Stimulated activated CD8-positive, alpha-beta memory T cell treated with anti-CD3 and anti-CD28 coated beads, Interleukin-4, amount 100 ng/mL, for 1 hour (primary cell): ENCODE data around the gene OR6B2.

Source experiments
- DNase-seq, 2 donors: peaks; one replicate each; pipeline ENCODE4 v3.0.0-alpha.2; 2020; ENCODE audit warnings: low read depth in 2 of 2, low spot score in 1 of 2

The OR6B2 gene

DNA sequence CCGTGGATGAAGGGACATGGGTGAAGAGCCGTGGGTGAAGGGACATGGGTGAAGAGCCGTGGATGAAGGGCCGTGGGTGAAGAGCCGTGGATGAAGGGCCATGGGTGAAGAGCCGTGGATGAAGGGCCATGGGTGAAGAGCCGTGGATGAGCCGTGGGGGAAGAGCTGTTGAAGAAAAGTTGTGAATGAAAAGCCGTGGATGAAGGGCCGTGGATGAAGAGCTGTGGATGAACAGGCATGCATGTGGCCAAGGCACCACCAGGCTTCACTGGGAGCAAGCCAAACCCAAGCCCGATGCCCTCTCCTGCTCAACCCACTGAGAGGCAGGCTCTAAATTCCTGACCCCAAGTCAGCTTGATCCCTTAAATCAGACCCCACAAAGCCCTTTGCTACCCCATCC lies 12.5 kb upstream of the OR6B2 start:
- no peak for DNase-seq

- no peak for DNase-seq
Measured at GRCh38 chr2:240041363-240041762, 11.1 kb upstream of the OR6B2 start.

DNA sequence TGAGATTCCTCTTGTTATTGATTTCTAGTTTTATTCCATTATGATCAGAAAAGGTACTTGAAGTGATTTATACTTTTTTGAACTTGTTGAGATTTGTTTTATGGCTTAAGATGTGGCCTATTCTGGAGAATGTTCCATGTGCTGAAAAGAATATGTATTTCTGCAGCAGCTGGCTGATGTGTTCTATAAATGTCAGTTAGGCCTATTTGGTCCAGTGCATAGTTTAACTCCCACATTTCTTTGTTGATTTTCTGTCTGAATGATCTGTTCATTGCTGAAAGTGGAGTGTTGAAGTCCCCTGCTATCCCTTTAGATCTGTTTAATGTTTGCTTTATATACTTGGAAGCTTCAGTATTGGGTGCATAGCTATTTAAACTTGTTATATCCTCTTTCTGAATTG lies 7.1 kb upstream of the OR6B2 start:
- no peak for DNase-seq

DNA sequence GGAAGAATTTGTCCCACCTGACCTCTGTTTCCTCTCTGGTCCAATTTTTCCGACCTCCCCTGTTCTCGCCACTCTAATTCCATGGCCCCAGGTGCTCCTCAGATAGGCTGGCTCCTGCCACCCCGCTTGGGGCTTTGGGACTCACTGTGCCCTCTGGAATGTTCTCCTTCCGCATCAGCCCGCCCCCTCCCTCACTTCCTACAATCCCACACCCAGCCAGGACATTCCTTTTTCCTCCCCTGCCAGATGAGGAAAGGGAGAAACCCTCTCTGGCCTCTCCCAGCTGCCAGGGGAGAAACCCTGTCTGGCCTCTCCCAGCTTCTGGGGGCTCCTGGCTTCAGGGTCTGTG lies 3.1 kb upstream of the OR6B2 start:
- DNase-seq, result no peak

GRCh38 chr2:240032406-240033329 lies 2.4 kb upstream of the OR6B2 start:
- DNase-seq, result no peak

- no peak for DNase-seq
Measured at GRCh38 chr2:240024766-240025165, 5.5 kb downstream of the OR6B2 start.

GRCh38 chr2:240023792-240024191 lies 6.4 kb downstream of the OR6B2 start:
- DNase-seq, result no peak

GRCh38 chr2:240021488-240022104 lies 8.6 kb downstream of the OR6B2 start:
- peak; percentile 15 to 33 for DNase-seq

DNA sequence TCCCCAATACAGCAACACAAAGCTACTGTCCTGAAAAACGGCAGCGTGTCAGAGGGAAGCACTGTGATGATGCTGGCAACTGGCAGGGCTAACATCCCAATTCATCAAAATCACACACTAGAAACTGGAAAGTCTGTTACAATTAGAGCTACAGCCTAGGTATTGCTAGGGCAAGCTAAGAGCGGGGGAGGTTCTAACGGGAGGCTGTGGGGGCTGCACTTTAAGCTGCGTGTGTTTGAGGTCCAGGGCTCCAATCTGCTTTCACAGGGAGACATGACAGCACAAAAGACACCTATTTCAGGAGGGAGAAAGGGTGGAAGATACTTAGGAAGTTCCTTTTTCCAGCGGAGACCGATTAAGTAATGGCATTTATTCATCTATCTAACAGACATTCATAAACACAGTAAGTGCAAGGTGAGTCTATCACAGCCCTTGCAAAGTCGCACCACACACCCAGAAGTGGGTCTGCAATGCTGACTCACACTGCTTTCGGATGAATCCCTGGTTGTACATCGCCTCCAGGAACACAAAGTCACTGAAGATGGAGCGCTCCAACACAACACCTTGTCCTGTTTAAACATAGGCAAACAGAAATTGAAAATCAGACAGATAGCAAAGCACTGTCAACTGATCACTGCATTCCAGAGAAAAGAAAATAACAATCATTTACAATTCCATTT lies 12.0 kb downstream of the OR6B2 start:
- no peak for DNase-seq

- DNase-seq, result no peak
Measured at GRCh38 chr2:240014327-240014726, 15.9 kb downstream of the OR6B2 start.

DNA sequence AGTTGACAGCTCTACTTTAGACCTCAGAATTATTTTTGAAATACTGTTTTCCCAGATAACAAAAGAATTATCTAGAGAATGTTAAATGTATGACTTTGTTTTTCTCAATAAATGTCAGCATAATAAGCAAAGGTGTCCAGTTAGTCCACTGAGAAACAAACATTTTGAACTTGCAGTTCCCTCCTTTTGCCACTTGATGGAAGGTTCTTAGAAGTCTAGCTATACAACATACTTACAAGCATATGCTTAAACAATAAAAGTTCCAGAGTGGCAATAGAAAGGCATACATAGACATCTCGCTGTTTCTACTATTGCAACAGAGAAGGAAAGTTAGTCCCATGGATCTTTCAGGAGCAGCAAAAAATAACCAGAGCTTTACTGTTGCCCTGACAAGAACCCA lies 16.9 kb downstream of the OR6B2 start:
- DNase-seq, result no peak

- DNase-seq, result no peak
Measured at GRCh38 chr2:240002983-240003382, 27.2 kb downstream of the OR6B2 start.

DNA sequence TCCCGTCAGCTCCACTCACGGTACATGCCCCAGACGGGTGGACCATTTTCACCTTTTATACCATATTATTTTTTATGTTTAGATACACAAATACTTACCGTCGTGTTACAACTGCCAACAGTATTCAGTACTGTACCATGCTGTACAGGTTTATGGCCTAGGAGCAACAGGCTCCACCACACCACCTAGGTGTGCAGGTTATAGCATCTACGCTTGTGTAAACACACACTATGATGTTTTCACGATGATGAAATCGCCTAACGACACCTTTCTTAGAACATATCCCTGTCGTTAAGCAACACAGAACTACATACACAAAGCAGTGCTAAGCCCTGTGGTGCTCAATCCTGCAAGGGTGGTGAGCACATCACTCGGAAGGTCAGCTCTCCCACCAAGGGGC lies 29.6 kb downstream of the OR6B2 start:
- DNase-seq, result no peak

DNA sequence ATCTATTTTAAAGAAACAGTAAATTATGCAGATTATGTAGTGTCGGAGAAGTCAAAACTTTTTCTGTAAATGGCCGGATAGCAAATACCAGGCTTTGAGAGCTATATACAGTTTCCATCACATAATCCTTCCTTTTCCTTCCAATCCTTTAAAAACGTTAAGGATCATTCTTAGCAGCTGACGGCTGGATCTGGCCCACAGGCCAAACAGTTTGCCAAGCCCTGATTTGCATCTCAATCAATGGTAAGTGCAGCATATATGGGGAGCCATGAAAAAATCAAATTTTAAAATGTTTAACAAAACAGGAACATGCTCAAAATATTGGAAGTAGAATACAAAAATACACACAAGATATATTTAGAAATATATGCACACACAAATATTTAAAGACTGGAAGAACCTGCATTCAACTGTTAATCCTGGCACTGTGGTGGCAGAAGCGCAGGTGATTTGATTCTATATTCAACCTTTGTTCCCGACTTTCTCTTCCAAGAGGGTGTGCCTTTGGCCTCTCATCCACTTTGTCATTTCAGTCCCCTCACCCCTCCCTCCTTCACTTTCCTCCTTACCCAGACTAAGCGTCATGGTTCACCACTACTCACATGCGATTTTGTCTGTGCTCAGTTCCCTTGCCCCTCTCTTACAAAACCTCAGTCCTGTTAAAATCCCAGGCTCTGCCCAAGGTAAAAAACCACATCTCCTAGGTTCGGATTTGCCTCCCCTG lies 32.4 kb downstream of the OR6B2 start:
- no peak for DNase-seq

- no peak for DNase-seq
Measured at GRCh38 chr2:239994086-239994485, 36.1 kb downstream of the OR6B2 start.

- DNase-seq, result no peak
Measured at GRCh38 chr2:239993291-239993690, 36.9 kb downstream of the OR6B2 start.

GRCh38 chr2:239991689-239992314 lies 38.4 kb downstream of the OR6B2 start:
- no peak for DNase-seq

DNA sequence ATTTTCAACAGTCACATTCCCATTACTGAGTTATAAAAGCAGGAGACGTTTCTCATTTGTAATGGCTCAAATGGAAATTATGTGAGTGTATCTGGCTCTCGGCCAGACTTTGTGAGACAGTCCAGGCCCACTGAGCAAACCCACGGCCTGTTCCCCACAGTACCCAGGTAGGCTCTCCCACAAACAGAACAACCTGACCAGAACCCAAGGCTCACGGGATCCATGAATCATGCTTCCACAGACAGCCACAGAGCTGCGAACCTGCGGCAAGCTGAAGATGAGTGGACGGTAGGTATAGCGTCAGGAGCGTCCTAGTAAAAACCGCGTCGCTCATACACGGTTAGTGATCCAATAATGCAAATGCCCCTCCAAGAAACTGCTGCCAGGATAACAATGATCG lies 39.3 kb downstream of the OR6B2 start:
- no peak for DNase-seq

DNA sequence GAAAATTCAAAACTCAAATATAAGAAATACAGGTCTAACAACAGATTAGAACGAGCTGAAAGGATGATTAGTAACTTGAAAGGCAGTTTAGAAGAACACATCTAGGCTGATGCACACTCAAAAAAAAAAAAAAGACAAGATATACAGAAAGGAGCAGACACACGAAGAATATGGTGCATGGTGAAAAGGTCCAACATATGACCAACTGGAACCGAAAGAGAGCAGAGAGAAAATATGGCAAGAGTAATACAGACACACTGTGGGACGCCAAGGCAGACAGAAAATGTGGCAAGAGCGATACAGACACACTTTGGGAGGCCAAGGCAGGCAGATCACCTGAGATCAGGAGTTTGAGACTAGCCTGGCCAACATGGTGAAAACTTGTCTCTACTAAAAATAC lies 44.9 kb downstream of the OR6B2 start:
- DNase-seq, result no peak

DNA sequence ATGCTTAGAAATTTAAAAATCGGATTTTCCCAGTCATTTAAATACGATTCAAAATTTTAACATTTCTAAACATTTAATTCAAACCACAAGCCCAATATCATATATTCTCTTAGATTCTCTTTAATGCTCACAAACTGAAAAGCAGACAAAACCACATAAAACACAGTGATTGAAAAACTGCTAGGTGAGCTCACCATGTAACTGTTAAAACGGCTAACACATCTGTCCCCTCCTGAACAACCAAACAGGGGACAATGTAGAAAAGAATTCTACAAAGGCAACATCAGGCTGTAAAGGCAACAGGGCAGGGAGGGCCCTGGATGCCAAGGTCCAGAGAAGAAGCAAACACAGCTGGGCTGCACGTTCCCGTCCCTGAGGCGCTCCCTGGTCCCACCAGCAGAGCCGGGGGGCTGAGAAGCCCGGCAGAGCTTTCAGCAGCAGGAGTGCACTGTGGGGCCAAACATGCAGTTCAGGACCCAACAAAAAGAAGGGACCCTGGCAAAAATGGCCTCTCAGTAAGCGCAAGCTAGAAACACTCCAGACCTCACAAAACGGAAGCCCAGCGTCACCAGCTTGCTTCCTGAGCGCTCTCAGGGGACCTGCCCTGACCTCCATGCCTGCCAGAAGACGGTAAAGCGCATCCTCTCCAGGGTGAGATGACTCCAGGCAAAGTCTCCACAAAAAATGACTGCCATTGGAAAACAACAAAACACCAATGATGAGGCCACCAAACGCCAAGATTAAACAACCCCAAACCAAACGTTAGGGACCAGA lies 45.6 kb downstream of the OR6B2 start:
- no peak for DNase-seq
